GM12864 (cell line): ENCODE results near the gene C19orf33.
A peak's percentile ranks its signal among the peaks of the same experiment; 100 is the strongest.

ENCODE experiments used
- DNase-seq: peaks from one replicate; pipeline ENCODE4 v3.0.0-alpha.2; 2011; ENCODE audit warnings: low read depth
- H3K4me3 ChIP-seq: 2 replicates; pipeline ENCODE4 v1.5.1; 2011; ENCODE audit warnings: mild to moderate bottlenecking, low read depth, low read length, control low read depth
- TF ChIP-seq, protein P1 (sequence below): IDR thresholded peaks from 2 replicates; pipeline ENCODE4 v1.5.1; 2011; ENCODE audit warnings: low read depth, mild to moderate bottlenecking, moderate library complexity, low read length, control low read depth, inconsistent platforms; ENCODE audit errors: missing control alignments

Gene C19orf33

GRCh38 chr19:38308006-38308766 is 4.1 kb downstream of the C19orf33 start:
- DNase-seq, result no peak
- TF ChIP-seq, protein P1, sequence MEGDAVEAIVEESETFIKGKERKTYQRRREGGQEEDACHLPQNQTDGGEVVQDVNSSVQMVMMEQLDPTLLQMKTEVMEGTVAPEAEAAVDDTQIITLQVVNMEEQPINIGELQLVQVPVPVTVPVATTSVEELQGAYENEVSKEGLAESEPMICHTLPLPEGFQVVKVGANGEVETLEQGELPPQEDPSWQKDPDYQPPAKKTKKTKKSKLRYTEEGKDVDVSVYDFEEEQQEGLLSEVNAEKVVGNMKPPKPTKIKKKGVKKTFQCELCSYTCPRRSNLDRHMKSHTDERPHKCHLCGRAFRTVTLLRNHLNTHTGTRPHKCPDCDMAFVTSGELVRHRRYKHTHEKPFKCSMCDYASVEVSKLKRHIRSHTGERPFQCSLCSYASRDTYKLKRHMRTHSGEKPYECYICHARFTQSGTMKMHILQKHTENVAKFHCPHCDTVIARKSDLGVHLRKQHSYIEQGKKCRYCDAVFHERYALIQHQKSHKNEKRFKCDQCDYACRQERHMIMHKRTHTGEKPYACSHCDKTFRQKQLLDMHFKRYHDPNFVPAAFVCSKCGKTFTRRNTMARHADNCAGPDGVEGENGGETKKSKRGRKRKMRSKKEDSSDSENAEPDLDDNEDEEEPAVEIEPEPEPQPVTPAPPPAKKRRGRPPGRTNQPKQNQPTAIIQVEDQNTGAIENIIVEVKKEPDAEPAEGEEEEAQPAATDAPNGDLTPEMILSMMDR, result no peak
- H3K4me3 ChIP-seq, result no peak overlapping the region

- H3K4me3 ChIP-seq, result no peak overlapping the region
- TF ChIP-seq, protein P1, result no peak
- DNase-seq, result no peak
Observed at GRCh38 chr19:38308926-38309614, 5.0 kb downstream of the C19orf33 start.

DNA sequence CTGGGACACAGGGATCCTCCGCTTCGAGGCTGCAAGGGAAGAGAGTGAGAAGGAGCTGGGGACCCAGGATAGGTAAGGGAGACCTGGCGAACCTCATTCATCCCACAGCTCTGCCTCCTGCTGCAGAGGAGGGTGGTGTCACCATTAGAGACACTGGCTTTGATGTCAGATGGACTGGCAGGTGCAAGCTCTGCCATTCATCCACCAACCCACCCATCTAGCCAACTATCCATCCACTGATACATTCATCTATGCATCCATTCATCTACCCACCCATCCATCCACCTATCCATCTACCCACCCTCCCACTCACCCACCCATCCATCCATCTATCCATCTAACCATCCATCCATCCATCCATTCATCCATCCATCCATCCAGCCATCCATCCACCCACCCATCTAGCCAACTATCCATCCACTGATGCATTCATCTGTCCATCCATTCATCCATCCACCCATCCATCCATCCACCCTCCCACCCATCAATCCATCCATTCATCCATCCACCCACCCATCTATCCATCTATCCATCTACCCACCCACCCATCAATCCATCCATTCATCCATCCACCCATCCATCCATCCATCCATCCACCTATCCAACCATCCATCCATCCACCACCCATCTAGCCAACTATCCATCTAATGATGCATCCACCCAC is 5.7 kb downstream of the C19orf33 start:
- TF ChIP-seq, protein P1, result no peak
- no peak for DNase-seq
- no peak overlapping the region for H3K4me3 ChIP-seq

GRCh38 chr19:38310279-38310670 is 6.2 kb downstream of the C19orf33 start:
- DNase-seq, result no peak
- no peak overlapping the region for H3K4me3 ChIP-seq
- TF ChIP-seq, protein P1, result no peak

GRCh38 chr19:38310986-38311385 is 6.9 kb downstream of the C19orf33 start:
- no peak for DNase-seq
- no peak overlapping the region for H3K4me3 ChIP-seq
- TF ChIP-seq, protein P1, result no peak

- H3K4me3 ChIP-seq, result peak within 1 kb of the TSS; percentile 85
- peak; percentile 96 for DNase-seq
- TF ChIP-seq, protein P1, result no peak
Observed at GRCh38 chr19:38315657-38316476, 11.8 kb downstream of the C19orf33 start, which contains the start of gene YIF1B. TSS of gene YIF1B (minus strand) at chr19:38315947. CDS start at chr19:38315917, 30 bp downstream.
